MCF 10A (cell line): ENCODE measurements around the gene MRPL24. TPM values are rescaled to one million over a fixed set of nuclear protein-coding genes. Genes with fewer than 3 reads are reported as not detected.

Experiments used
- BruUV-seq: library from RNA; stranded (reverse); fragments of 400-500 nt; replicated peaks from 2 replicates; lab custom pipeline; 2021; lab: Mats Ljungman, UMichigan
- CTCF ChIA-PET: fragments of 300-600 bp; sonication (Branson Sonifier 250); formaldehyde crosslinking; extraction: SDS; loops from one replicate; lab custom pipeline; 2021; ENCODE audit warnings: antibody characterized with exemption, inconsistent platforms; lab: Yijun Ruan, JAX
- POLR2A ChIA-PET: fragments of 300-600, 350-650 bp; sonication (Branson Sonifier 250); formaldehyde crosslinking; extraction: SDS; loops from one replicate; lab custom pipeline; 2020; ENCODE audit warnings: antibody characterized with exemption, inconsistent platforms; lab: Yijun Ruan, JAX
- DNase-seq: peaks from one replicate; pipeline ENCODE4 v3.0.0-alpha.2; 2018; ENCODE audit not compliant: unreplicated experiment
- H3K27ac Mint-ChIP-seq: one replicate; pipeline ENCODE4 v1.8.0; 2022; ENCODE audit warnings: mild to moderate bottlenecking, low read depth, mixed read lengths; ENCODE audit not compliant: unreplicated experiment
- H3K27me3 Mint-ChIP-seq: one replicate; pipeline ENCODE4 v1.8.0; 2022; ENCODE audit warnings: mixed read lengths; ENCODE audit not compliant: insufficient read depth, unreplicated experiment
- H3K36me3 Mint-ChIP-seq: one replicate; pipeline ENCODE4 v1.8.0; 2022; ENCODE audit warnings: mild to moderate bottlenecking, moderate library complexity, mixed read lengths; ENCODE audit not compliant: insufficient read depth, unreplicated experiment
- H3K4me1 Mint-ChIP-seq: one replicate; pipeline ENCODE4 v1.8.0; 2022; ENCODE audit warnings: mixed read lengths; ENCODE audit not compliant: insufficient read depth, unreplicated experiment
- H3K4me3 Mint-ChIP-seq: one replicate; pipeline ENCODE4 v1.8.0; 2022; ENCODE audit warnings: mild to moderate bottlenecking, moderate library complexity, mixed read lengths; ENCODE audit not compliant: unreplicated experiment
- H3K9me3 Mint-ChIP-seq: one replicate; pipeline ENCODE4 v1.8.0; 2022; ENCODE audit warnings: mixed read lengths; ENCODE audit not compliant: unreplicated experiment
- intact Hi-C: fragments of 100-400 bp; cut with micrococcal nuclease; formaldehyde crosslinking; loops from 2 replicates; pipeline ENCODE4 v1.14.1; 2022
- total RNA-seq: library from RNA; stranded (reverse); gene quantifications from 2 replicates; pipeline ENCODE4 v1.2.3, GENCODE V29; 2022
- TF ChIP-seq, protein P1 (sequence below): fragments of 200-600 bp; IDR thresholded peaks from one replicate; pipeline ENCODE4 v1.8.0; 2022; ENCODE audit warnings: antibody characterized with exemption, mild to moderate bottlenecking; ENCODE audit not compliant: unreplicated experiment

Gene MRPL24
- total RNA-seq, 1 experiment from 2014 or later = 233 TPM

DNA sequence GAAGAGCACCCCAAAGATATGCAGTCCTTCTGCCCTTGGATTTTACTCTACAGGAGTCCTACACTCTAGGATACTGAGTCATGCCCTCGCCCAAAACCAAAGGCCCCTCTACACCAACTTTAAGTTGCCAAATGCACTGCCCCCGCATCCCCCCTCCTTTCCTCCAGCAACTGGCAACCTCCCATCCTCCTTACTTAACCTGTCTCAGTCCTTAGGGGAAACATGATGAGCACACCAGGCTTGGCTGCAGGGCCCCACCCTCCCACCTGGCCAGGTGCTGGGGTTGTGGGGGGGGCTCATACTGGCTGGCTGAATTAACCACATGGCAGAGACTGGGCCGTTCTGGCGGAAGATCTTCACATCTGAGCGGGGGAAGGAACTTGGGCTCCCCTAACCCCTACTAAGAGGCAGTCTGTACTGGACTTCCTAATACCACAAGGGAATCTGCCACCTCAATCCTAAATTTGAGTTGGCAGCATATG lies 9.3 kb upstream of the MRPL24 start:
- peak overlapping the region; percentile 99 for H3K27ac Mint-ChIP-seq
- H3K36me3 Mint-ChIP-seq = peaks cover 34% of the 10 kb centered on the region
- intact Hi-C loops = loop anchor here (1.0 kb wide), 1 partner anchor 17 kb away; the partner anchor contains the start of gene PRCC
- BruUV-seq = no TSS peak
- no peaks in the 10 kb centered on the region for H3K27me3 Mint-ChIP-seq
- no peaks in the 10 kb centered on the region for H3K9me3 Mint-ChIP-seq
- peak overlapping the region; percentile 79 for H3K4me3 Mint-ChIP-seq
- ChIA-PET CTCF (interaction anchor here (0.6 to 4.5 kb wide), 4 partner anchors 23 to 469 kb away, joined by 3 to 44 read pairs (median 13); partner anchors contain the start of genes ISG20L2 and METTL25B), POLR2A (interaction anchor here (0.6 to 10.7 kb wide), 11 partner anchors 9 to 293 kb away, joined by 3 to 299 read pairs (median 5); partner anchors contain the start of genes ISG20L2, MEF2D, METTL25B and MRPL24)
- DNase-seq = peak; percentile 96
- peaks cover 52% of the 10 kb centered on the region for H3K4me1 Mint-ChIP-seq
- TF ChIP-seq, protein P1, sequence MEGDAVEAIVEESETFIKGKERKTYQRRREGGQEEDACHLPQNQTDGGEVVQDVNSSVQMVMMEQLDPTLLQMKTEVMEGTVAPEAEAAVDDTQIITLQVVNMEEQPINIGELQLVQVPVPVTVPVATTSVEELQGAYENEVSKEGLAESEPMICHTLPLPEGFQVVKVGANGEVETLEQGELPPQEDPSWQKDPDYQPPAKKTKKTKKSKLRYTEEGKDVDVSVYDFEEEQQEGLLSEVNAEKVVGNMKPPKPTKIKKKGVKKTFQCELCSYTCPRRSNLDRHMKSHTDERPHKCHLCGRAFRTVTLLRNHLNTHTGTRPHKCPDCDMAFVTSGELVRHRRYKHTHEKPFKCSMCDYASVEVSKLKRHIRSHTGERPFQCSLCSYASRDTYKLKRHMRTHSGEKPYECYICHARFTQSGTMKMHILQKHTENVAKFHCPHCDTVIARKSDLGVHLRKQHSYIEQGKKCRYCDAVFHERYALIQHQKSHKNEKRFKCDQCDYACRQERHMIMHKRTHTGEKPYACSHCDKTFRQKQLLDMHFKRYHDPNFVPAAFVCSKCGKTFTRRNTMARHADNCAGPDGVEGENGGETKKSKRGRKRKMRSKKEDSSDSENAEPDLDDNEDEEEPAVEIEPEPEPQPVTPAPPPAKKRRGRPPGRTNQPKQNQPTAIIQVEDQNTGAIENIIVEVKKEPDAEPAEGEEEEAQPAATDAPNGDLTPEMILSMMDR = no peak

GRCh38 chr1:156749419-156750118 lies 8.7 kb upstream of the MRPL24 start:
- Mint-ChIP-seq H3K27me3 (no peaks in the 10 kb centered on the region), H3K27ac (peak overlapping the region; percentile 99), H3K4me3 (peak overlapping the region; percentile 79), H3K36me3 (peaks cover 36% of the 10 kb centered on the region), H3K4me1 (peaks cover 53% of the 10 kb centered on the region), H3K9me3 (no peaks in the 10 kb centered on the region)
- no TSS peak for BruUV-seq
- TF ChIP-seq, protein P1 = no peak
- ChIA-PET CTCF (interaction anchor here (1.0 to 4.5 kb wide), 3 partner anchors 23 to 468 kb away, joined by 3 to 44 read pairs (median 23); partner anchors contain the start of genes ISG20L2 and METTL25B), POLR2A (interaction anchor here (0.6 to 10.7 kb wide), 7 partner anchors 9 to 292 kb away, joined by 3 to 299 read pairs (median 4); partner anchors contain the start of genes ISG20L2, METTL25B, MRPL24 and PRCC)
- intact Hi-C loops = loop anchor here (1.0 to 10.0 kb wide), 2 partner anchors 18 to 245 kb away; partner anchors contain the start of genes MEF2D and PRCC
- DNase-seq = peak; percentile 39

DNA sequence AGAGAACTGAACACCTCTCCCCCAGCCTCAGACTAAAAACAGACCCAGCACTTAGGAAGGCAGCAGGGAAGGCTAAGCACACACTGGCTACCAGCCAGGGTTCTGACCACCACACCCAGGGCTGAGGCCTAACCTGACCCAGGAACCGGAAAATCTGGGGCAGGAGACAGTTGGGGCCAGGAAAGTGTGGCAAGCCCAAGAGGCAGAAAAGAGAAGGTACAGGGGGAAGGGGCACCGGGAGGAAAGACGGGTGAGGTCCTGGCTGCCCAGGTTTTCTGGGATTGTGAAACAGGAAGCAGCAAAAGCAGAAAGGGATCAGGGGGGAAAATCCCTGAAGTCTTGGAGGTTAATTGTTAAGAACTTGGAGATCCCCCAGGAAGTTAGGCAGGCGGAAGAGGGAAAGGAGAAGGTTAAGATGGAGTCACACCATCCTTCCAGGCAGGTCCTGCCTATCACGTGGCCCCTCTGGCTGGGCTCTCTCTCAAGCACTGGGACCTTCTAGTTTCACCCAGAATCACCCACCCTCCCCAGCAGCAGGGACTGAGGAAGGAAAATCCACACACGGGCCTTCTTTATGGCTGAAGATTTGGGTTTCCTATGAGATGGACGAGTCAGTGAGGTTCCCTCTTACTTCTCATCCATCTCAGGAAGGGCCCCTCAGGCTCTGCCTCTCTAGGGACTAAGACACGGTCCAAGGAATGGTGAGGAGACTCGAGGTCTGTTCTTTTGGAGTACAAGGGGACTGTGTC lies 8.0 kb upstream of the MRPL24 start:
- H3K36me3 Mint-ChIP-seq = peaks cover 41% of the 10 kb centered on the region
- H3K4me1 Mint-ChIP-seq = peaks cover 58% of the 10 kb centered on the region
- BruUV-seq = TSS peak; percentile 30
- H3K27me3 Mint-ChIP-seq = no peaks in the 10 kb centered on the region
- H3K27ac Mint-ChIP-seq = peak overlapping the region; percentile 99
- TF ChIP-seq, protein P1 = no peak
- ChIA-PET CTCF (interaction anchor here (1.8 to 10.3 kb wide), 3 partner anchors 21 to 60 kb away, joined by 11 to 136 read pairs (median 23); partner anchors contain the start of genes ISG20L2 and METTL25B), POLR2A (interaction anchor here (0.9 to 10.7 kb wide), 8 partner anchors 8 to 625 kb away, joined by 4 to 375 read pairs (median 124); partner anchors contain the start of genes ISG20L2, METTL25B, MRPL24 and PRCC)
- intact Hi-C loops = loop anchor here (10.0 kb wide), 1 partner anchor 244 kb away; the partner anchor contains the start of gene MEF2D
- no peaks in the 10 kb centered on the region for H3K9me3 Mint-ChIP-seq
- H3K4me3 Mint-ChIP-seq = peak overlapping the region; percentile 79
- peak; percentile 95 for DNase-seq
